GM12864 (cell line): ENCODE data around the gene CIITA.

Source experiments
- DNase-seq: peaks from one replicate; pipeline ENCODE4 v3.0.0-alpha.2; 2011; ENCODE audit warnings: low read depth
- H3K4me3 ChIP-seq: 2 replicates; pipeline ENCODE4 v1.5.1; 2011; ENCODE audit warnings: mild to moderate bottlenecking, low read depth, low read length, control low read depth
- CTCF ChIP-seq: IDR thresholded peaks from 2 replicates; pipeline ENCODE4 v1.5.1; 2011; ENCODE audit warnings: low read depth, mild to moderate bottlenecking, moderate library complexity, low read length, control low read depth, inconsistent platforms; ENCODE audit errors: missing control alignments

Gene CIITA

GRCh38 chr16:10889855-10890254 lies 12.9 kb downstream of the CIITA start:
- no peak for TF ChIP-seq CTCF
- DNase-seq, result no peak
- H3K4me3 ChIP-seq, result no peak overlapping the region

GRCh38 chr16:10892782-10893318 lies 15.8 kb downstream of the CIITA start:
- no peak for DNase-seq
- no peak for TF ChIP-seq CTCF
- H3K4me3 ChIP-seq, result no peak overlapping the region

- no peak for DNase-seq
- TF ChIP-seq CTCF, result no peak
- no peak overlapping the region for H3K4me3 ChIP-seq
Observed at GRCh38 chr16:10895053-10895946, 18.3 kb downstream of the CIITA start.

- no peak overlapping the region for H3K4me3 ChIP-seq
- TF ChIP-seq CTCF, result no peak
- no peak for DNase-seq
Observed at GRCh38 chr16:10896165-10896564, 19.2 kb downstream of the CIITA start.

- no peak overlapping the region for H3K4me3 ChIP-seq
- DNase-seq, result no peak
- no peak for TF ChIP-seq CTCF
Observed at GRCh38 chr16:10896723-10897122, 19.7 kb downstream of the CIITA start.

GRCh38 chr16:10897134-10897533 lies 20.1 kb downstream of the CIITA start:
- no peak for DNase-seq
- TF ChIP-seq CTCF, result no peak
- no peak overlapping the region for H3K4me3 ChIP-seq
